ENCODE results near the gene TGOLN2. TPM values are rescaled to one million over a fixed set of nuclear protein-coding genes. Genes with fewer than 3 reads are reported as not detected.

The TGOLN2 gene
- total and polyA plus RNA-seq, 7 donors: 12.6 to 95.0 (median 80.6) TPM

DNA sequence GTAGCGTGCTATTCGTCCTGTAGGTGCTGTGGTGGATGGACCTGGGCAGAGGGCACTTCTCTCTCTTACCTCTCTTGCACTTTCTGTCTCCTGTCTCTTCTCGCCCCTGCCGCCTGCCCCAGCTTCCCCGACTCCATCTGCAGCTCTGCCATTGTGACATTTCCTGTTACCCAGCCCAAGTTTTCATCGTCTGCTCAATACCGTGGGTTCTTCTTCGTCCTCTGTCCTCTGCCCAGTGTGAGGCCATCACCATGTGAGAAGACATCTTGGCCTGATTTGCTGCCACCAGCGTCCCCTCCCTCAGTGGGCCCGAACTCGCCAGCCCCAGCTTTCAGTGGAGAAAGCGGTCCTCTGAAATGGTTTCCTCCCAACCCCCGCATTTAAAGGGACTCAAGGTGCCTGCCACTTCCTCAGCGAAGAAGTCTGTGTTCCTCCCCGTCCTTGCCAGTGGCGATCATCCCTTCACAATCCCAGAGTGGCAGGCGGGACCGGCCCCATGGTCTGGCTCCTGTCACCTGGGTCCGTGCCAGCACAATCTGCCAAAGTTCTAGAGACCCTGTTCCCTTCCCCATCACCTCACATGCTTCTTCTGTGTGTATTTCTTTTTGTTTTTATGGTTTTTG lies 18.0 kb downstream of the TGOLN2 start:
- Histone ChIP-seq H3K9me3 (no peaks in the 10 kb centered on the region), H3K4me3 (no peak overlapping the region), H3K4me1 (peaks cover 0 to 19% (median 15%) of the 10 kb centered on the region in 4 donors), H3K27me3 (no peaks in the 10 kb centered on the region), H3K27ac (peak overlapping the region in 3 of 4 donors; percentile 45 to 55 (median 49)), H3K36me3 (peaks cover 6 to 36% (median 20%) of the 10 kb centered on the region in 4 donors)
- WGBS, 2 donors: 52 to 77% methylated on average over 19 of the region's 19 CpGs
- intact Hi-C loops (cut with DNase I): no loop called here
- TF ChIP-seq, protein P1, sequence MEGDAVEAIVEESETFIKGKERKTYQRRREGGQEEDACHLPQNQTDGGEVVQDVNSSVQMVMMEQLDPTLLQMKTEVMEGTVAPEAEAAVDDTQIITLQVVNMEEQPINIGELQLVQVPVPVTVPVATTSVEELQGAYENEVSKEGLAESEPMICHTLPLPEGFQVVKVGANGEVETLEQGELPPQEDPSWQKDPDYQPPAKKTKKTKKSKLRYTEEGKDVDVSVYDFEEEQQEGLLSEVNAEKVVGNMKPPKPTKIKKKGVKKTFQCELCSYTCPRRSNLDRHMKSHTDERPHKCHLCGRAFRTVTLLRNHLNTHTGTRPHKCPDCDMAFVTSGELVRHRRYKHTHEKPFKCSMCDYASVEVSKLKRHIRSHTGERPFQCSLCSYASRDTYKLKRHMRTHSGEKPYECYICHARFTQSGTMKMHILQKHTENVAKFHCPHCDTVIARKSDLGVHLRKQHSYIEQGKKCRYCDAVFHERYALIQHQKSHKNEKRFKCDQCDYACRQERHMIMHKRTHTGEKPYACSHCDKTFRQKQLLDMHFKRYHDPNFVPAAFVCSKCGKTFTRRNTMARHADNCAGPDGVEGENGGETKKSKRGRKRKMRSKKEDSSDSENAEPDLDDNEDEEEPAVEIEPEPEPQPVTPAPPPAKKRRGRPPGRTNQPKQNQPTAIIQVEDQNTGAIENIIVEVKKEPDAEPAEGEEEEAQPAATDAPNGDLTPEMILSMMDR (IDR thresholded peaks at IDR 0.05): no peak
- TF ChIP-seq EP300 (IDR thresholded peaks at IDR 0.05) (no peak), POLR2AphosphoS5 (IDR thresholded peaks at IDR 0.05) (no peak), POLR2A (IDR thresholded peaks at IDR 0.05) (no peak)
- DNase-seq: no peak

DNA sequence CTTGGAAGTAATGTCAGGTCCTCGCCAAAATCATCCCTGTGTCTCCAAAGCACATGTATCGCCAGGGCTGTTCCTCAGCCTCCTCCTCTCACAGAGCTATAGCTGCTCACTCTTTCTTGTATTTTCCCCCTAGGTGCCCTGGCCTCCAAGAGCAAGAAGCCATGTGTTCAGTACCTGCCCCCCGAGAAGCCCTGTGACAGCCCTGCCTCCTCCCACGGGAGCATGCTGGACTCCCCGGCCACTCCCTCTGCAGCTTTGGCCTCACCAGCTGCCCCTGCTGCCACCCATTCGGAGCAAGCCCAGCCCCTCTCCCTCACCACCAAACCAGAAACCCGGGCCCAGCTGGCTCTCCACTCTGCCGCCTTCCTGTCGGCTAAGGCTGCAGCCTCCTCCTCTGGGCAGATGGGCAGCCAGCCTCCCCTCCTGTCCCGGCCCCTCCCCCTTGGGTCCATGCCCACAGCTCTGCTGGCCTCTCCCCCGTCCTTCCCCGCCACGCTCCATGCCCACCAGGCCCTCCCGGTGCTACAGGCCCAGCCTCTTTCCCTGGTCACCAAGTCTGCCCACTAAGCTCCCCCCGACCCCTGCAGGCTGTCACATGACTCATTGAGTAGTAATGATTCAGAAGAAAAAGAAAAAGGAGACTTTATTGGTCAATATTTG lies 18.8 kb downstream of the TGOLN2 start:
- 18 to 46% methylated on average over 15 of the region's 15 CpGs for WGBS, 2 donors
- H3K36me3 ChIP-seq: peaks cover 6 to 38% (median 18%) of the 10 kb centered on the region in 4 donors
- no peaks in the 10 kb centered on the region for H3K9me3 ChIP-seq
- intact Hi-C loops (cut with DNase I): no loop called here
- no peak overlapping the region for H3K4me3 ChIP-seq
- TF ChIP-seq EP300 (IDR thresholded peaks at IDR 0.05): no peak
- no peak for TF ChIP-seq POLR2A (IDR thresholded peaks at IDR 0.05)
- no peak for TF ChIP-seq POLR2AphosphoS5 (IDR thresholded peaks at IDR 0.05)
- TF ChIP-seq, protein P1 (IDR thresholded peaks at IDR 0.05): no peak
- H3K27me3 ChIP-seq: no peaks in the 10 kb centered on the region
- H3K4me1 ChIP-seq: peaks cover 0 to 19% (median 15%) of the 10 kb centered on the region in 4 donors
- peak overlapping the region; percentile 45 to 55 (median 48) for H3K27ac ChIP-seq
- peak; percentile 86 for DNase-seq

DNA sequence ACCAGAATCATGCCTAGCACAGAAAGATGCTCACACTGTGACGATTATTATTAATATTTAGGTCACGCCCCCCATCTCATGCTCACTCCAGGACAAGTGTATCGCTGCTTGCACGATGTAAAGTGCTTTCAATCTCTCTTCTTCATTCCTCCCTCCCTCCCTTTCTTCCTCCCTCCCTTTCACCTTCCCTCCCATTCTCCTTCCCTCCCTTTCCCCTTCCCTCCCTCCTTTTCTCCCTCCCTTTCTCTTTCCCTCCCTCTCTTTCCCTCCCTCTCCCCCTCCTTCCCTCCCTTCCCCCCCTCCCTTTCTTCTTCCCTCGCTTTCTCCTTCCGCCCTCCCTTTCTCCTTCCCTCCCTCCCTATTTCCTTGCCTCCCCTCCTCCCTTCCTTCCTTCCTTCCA lies 19.6 kb downstream of the TGOLN2 start:
- peaks cover 0 to 19% (median 15%) of the 10 kb centered on the region in 4 donors for H3K4me1 ChIP-seq
- WGBS, 2 donors: 86 to 90% methylated on average over 6 of the region's 6 CpGs
- H3K27ac ChIP-seq: peak overlapping the region in 1 of 4 donors; percentile 49
- TF ChIP-seq POLR2AphosphoS5 (IDR thresholded peaks at IDR 0.05) (no peak), EP300 (IDR thresholded peaks at IDR 0.05) (no peak), POLR2A (IDR thresholded peaks at IDR 0.05) (no peak)
- TF ChIP-seq, protein P1 (IDR thresholded peaks at IDR 0.05): no peak
- H3K4me3 ChIP-seq: no peak overlapping the region
- no peak for DNase-seq
- H3K9me3 ChIP-seq: no peaks in the 10 kb centered on the region
- no peaks in the 10 kb centered on the region for H3K27me3 ChIP-seq
- intact Hi-C loops (cut with DNase I): no loop called here
- H3K36me3 ChIP-seq: peaks cover 6 to 41% (median 18%) of the 10 kb centered on the region in 4 donors

DNA sequence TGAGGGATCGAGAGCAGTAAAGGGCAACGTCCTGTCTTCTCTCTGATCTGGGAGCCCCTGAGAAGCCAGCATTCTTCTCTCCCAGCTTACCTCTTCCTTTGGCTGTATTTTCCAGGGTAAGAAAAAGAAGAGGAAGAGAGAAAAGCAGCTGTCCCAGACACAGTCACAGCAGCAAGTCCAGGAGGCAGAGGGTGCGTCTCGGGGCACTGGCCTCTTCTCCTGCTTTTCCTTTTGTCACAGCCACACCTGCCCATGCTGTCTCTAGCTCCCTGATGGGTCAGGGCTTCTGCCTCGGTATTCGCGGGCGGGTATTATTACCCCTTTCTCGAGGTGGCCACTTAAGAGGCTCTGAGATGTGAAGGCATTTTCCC lies 20.3 kb downstream of the TGOLN2 start:
- intact Hi-C loops (cut with DNase I): no loop called here
- no peak for DNase-seq
- no peak overlapping the region for H3K4me3 ChIP-seq
- H3K9me3 ChIP-seq: no peaks in the 10 kb centered on the region
- 17 to 59% methylated on average over 9 of the region's 9 CpGs for WGBS, 2 donors
- peak overlapping the region in 2 of 4 donors; percentile 8 to 26 for H3K27ac ChIP-seq
- peaks cover 6 to 41% (median 18%) of the 10 kb centered on the region in 4 donors for H3K36me3 ChIP-seq
- H3K4me1 ChIP-seq: peaks cover 0 to 19% (median 15%) of the 10 kb centered on the region in 4 donors
- H3K27me3 ChIP-seq: no peaks in the 10 kb centered on the region
- TF ChIP-seq, protein P1 (IDR thresholded peaks at IDR 0.05): no peak
- TF ChIP-seq POLR2A (IDR thresholded peaks at IDR 0.05): no peak
- TF ChIP-seq EP300 (IDR thresholded peaks at IDR 0.05): no peak
- no peak for TF ChIP-seq POLR2AphosphoS5 (IDR thresholded peaks at IDR 0.05)
